ENCODE measurements around the gene MAP4K3. TPM values are rescaled to one million over a fixed set of nuclear protein-coding genes. Genes with fewer than 3 reads are reported as not detected.

Gene MAP4K3
- total RNA-seq, 1 donor from 2014 or later, result 63.6 TPM

- Mint-ChIP-seq H3K4me1 (ENCODE audit: low read depth) (peaks cover 46% of the 10 kb centered on the region), H3K9me3 (ENCODE audit: low read depth) (no peaks in the 10 kb centered on the region), H3K4me3 (ENCODE audit: low read depth) (peak overlapping the region; percentile 94), H3K27ac (no peak overlapping the region), H3K27me3 (no peaks in the 10 kb centered on the region), H3K36me3 (ENCODE audit: insufficient read depth) (no peaks in the 10 kb centered on the region)
- no peak for TF ChIP-seq CTCF (IDR thresholded peaks at IDR 0.05; ENCODE audit: unreplicated experiment)
- DNase-seq (ENCODE audit: low spot score, unreplicated experiment), result no peak
These were observed 2.7 kb downstream of the MAP4K3 start for GRCh38 chr2:39434233-39434897.

GRCh38 chr2:39433586-39434195 is 3.4 kb downstream of the MAP4K3 start:
- Mint-ChIP-seq H3K27me3 (no peaks in the 10 kb centered on the region), H3K4me3 (ENCODE audit: low read depth) (no peak overlapping the region), H3K27ac (no peak overlapping the region), H3K36me3 (ENCODE audit: insufficient read depth) (no peaks in the 10 kb centered on the region), H3K9me3 (ENCODE audit: low read depth) (no peaks in the 10 kb centered on the region), H3K4me1 (ENCODE audit: low read depth) (peaks cover 43% of the 10 kb centered on the region)
- TF ChIP-seq CTCF (IDR thresholded peaks at IDR 0.05; ENCODE audit: unreplicated experiment), result no peak
- DNase-seq (ENCODE audit: low spot score, unreplicated experiment), result no peak

- Mint-ChIP-seq H3K9me3 (ENCODE audit: low read depth) (no peaks in the 10 kb centered on the region), H3K4me1 (ENCODE audit: low read depth) (peaks cover 40% of the 10 kb centered on the region), H3K27me3 (no peaks in the 10 kb centered on the region), H3K36me3 (ENCODE audit: insufficient read depth) (no peaks in the 10 kb centered on the region), H3K27ac (no peak overlapping the region), H3K4me3 (ENCODE audit: low read depth) (peak overlapping the region; percentile 42)
- TF ChIP-seq CTCF (IDR thresholded peaks at IDR 0.05; ENCODE audit: unreplicated experiment), result no peak
- no peak for DNase-seq (ENCODE audit: low spot score, unreplicated experiment)
These were observed 4.4 kb downstream of the MAP4K3 start for GRCh38 chr2:39432701-39433100.

GRCh38 chr2:39431592-39432316 is 5.3 kb downstream of the MAP4K3 start:
- Mint-ChIP-seq H3K9me3 (ENCODE audit: low read depth) (no peaks in the 10 kb centered on the region), H3K27me3 (no peaks in the 10 kb centered on the region), H3K27ac (peak overlapping the region; percentile 38), H3K4me3 (ENCODE audit: low read depth) (no peak overlapping the region), H3K4me1 (ENCODE audit: low read depth) (peaks cover 43% of the 10 kb centered on the region), H3K36me3 (ENCODE audit: insufficient read depth) (no peaks in the 10 kb centered on the region)
- TF ChIP-seq CTCF (IDR thresholded peaks at IDR 0.05; ENCODE audit: unreplicated experiment), result no peak
- DNase-seq (ENCODE audit: low spot score, unreplicated experiment), result no peak

GRCh38 chr2:39429746-39430145 is 7.3 kb downstream of the MAP4K3 start:
- TF ChIP-seq CTCF (IDR thresholded peaks at IDR 0.05; ENCODE audit: unreplicated experiment), result no peak
- Mint-ChIP-seq H3K36me3 (ENCODE audit: insufficient read depth) (no peaks in the 10 kb centered on the region), H3K27ac (no peak overlapping the region), H3K9me3 (ENCODE audit: low read depth) (no peaks in the 10 kb centered on the region), H3K27me3 (no peaks in the 10 kb centered on the region), H3K4me3 (ENCODE audit: low read depth) (no peak overlapping the region), H3K4me1 (ENCODE audit: low read depth) (peaks cover 37% of the 10 kb centered on the region)
- no peak for DNase-seq (ENCODE audit: low spot score, unreplicated experiment)

Measured in progenitor cell of endocrine pancreas (in vitro differentiated cells).